Mucosa of descending colon (tissue), 3 donors: ENCODE measurements around the gene UBE2F. TPM values are rescaled to one million over a fixed set of nuclear protein-coding genes. Genes with fewer than 3 reads are reported as not detected.

ENCODE experiments used
- total RNA-seq, 3 donors: library from RNA; stranded (reverse); fragmentation: NEBNext Ultra II Directional in 2 of 3; extraction: Animal tissue kit (Norgen Biotek cat#: 25700) in 2 of 3; gene quantifications; one replicate each; pipeline versions ENCODE4 v1.2.1 to v1.2.4, GENCODE V29; 2021 to 2023
- donor health status: DM: no; HTN: no; CAD: no; lungs with moderate emphysema.
- donor health status: DM: no; HTN: no; CAD: no.
- donor health status: DM: no; HTN: yes; CAD: no.

The UBE2F gene
- total RNA-seq, 3 donors from 2014 or later: 36.0 to 47.7 (median 40.4) TPM

Other genes with a start within 250 kb of the UBE2F start
- gene RBM44, start 168.2 kb upstream of the UBE2F start, total RNA-seq: 1 to 10 TPM in 1 of 3 donors, under 1 TPM in 2; 0.07 to 1.1 (median 0.35) TPM
- 100 to 1,000 TPM in 1 of 3 donors, 10 to 100 TPM in 1, 1 to 10 TPM in 1; 4.9 to 154 (median 10.9) TPM for gene RAMP1, start 107.4 kb upstream of the UBE2F start, total RNA-seq
- gene SCLY, start 94.0 kb downstream of the UBE2F start, total RNA-seq: 10 to 100 TPM; 11.2 to 19.8 (median 19.5) TPM
- gene ESPNL, start 133.3 kb downstream of the UBE2F start, total RNA-seq: under 1 TPM; 0.23 to 0.63 (median 0.47) TPM
- 1 to 10 TPM in 1 of 3 donors, under 1 TPM in 2; 0.17 to 1.1 (median 0.24) TPM for gene KLHL30, start 171.7 kb downstream of the UBE2F start, total RNA-seq
- gene ERFE, start 192.0 kb downstream of the UBE2F start, total RNA-seq: under 1 TPM; 0.38 to 0.58 (median 0.51) TPM
- gene ILKAP, start 236.7 kb downstream of the UBE2F start, total RNA-seq: 10 to 100 TPM; 33.2 to 55.7 (median 39.9) TPM